Osteoblast (primary cell): Measurements from ENCODE around the gene UBE2V1. TPM values are rescaled to one million over a fixed set of nuclear protein-coding genes. Genes with fewer than 3 reads are reported as not detected.

ENCODE experiments used
- DNase-seq: peaks from one replicate; pipeline ENCODE4 v3.0.0; 2011; ENCODE audit warnings: low spot score, mixed read lengths; ENCODE audit not compliant: insufficient read length; ENCODE audit errors: missing footprints
- H2AFZ ChIP-seq: 2 replicates; pipeline ENCODE4 v1.6.0; 2011; ENCODE audit warnings: mild to moderate bottlenecking, low read length
- H3K27ac ChIP-seq: 2 replicates; pipeline ENCODE4 v1.5.1; 2011; ENCODE audit warnings: mild to moderate bottlenecking, low read depth, low read length, moderate library complexity
- H3K27me3 ChIP-seq: 2 replicates; pipeline ENCODE4 v1.6.0; 2012; ENCODE audit warnings: mild to moderate bottlenecking, control low read depth, inconsistent platforms, low read length, moderate library complexity; ENCODE audit not compliant: insufficient read depth
- H3K36me3 ChIP-seq: 2 replicates; pipeline ENCODE4 v1.5.1; 2011; ENCODE audit warnings: mild to moderate bottlenecking, low read length, control low read depth, moderate library complexity; ENCODE audit not compliant: insufficient read depth
- H3K4me1 ChIP-seq: 2 replicates; pipeline ENCODE4 v1.5.1; 2011; ENCODE audit warnings: mild to moderate bottlenecking, low read length, control low read depth, moderate library complexity; ENCODE audit not compliant: insufficient read depth
- H3K4me2 ChIP-seq: 2 replicates; pipeline ENCODE4 v1.6.0; 2011; ENCODE audit warnings: mild to moderate bottlenecking, low read length; ENCODE audit not compliant: insufficient read depth
- H3K4me3 ChIP-seq: fragments of 200-600 bp; sonication (generic); 3 replicates; pipeline ENCODE4 v1.5.1; 2012; ENCODE audit warnings: mild to moderate bottlenecking, low read length, inconsistent platforms; ENCODE audit not compliant: insufficient read depth
- H3K79me2 ChIP-seq: 2 replicates; pipeline ENCODE4 v1.6.0; 2012; ENCODE audit warnings: mild to moderate bottlenecking, low read length, control low read depth, inconsistent platforms; ENCODE audit not compliant: insufficient read depth
- H3K9me3 ChIP-seq: 2 replicates; pipeline ENCODE4 v1.5.1; 2011; ENCODE audit warnings: low read depth, low read length, control low read depth
- H4K20me1 ChIP-seq: 2 replicates; pipeline ENCODE4 v1.6.0; 2012; ENCODE audit warnings: mild to moderate bottlenecking, low read length, control low read depth; ENCODE audit not compliant: insufficient read depth
- CTCF ChIP-seq: IDR thresholded peaks from 2 replicates; pipeline ENCODE4 v1.5.1; 2011; ENCODE audit warnings: mild to moderate bottlenecking, low read depth, low read length, moderate library complexity; ENCODE audit errors: extremely low read depth
- total RNA-seq: library from RNA; depleted of rRNA; stranded (reverse); fragments of >200 nt; gene quantifications from 2 replicates; pipeline ENCODE4 v1.2.3, GENCODE V29; 2012

UBE2V1 gene
- total RNA-seq, 1 donor, result 90.8 TPM

DNA sequence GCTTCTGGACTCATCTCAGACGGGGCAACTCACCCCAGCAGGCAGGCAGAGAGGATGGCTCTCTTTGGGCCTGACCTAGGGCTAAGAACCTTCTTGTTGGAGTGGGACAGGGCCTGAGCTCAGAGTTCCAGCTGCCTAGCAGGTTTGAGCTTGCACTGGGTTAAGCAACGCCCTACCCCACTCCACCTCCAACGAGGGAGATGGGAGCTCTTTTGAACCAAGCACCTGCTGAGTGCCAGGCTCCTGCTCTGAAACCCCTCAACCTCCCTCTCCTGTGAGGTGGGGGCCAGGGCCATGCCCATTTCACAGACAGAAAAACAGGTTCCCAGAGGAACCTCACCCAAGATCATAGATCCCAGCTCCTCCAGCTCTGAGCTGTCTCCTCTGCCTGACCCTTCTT is 75.8 kb downstream of the UBE2V1 start:
- no peak overlapping the region for H3K4me2 ChIP-seq
- no peaks in the 10 kb centered on the region for H4K20me1 ChIP-seq
- no peak overlapping the region for H3K27ac ChIP-seq
- no peak overlapping the region for H3K4me3 ChIP-seq
- no peaks in the 10 kb centered on the region for H3K9me3 ChIP-seq
- no peaks in the 10 kb centered on the region for H3K27me3 ChIP-seq
- no peak for TF ChIP-seq CTCF
- no peaks in the 10 kb centered on the region for H3K36me3 ChIP-seq
- peak; percentile 65 for DNase-seq
- H3K79me2 ChIP-seq, result no peaks in the 10 kb centered on the region
- H2AFZ ChIP-seq, result no peak overlapping the region
- H3K4me1 ChIP-seq, result peaks cover 18% of the 10 kb centered on the region

- H3K79me2 ChIP-seq, result no peaks in the 10 kb centered on the region
- no peaks in the 10 kb centered on the region for H4K20me1 ChIP-seq
- peak; percentile 45 for DNase-seq
- peaks cover 18% of the 10 kb centered on the region for H3K4me1 ChIP-seq
- no peak overlapping the region for H3K4me3 ChIP-seq
- H3K4me2 ChIP-seq, result no peak overlapping the region
- H3K36me3 ChIP-seq, result no peaks in the 10 kb centered on the region
- no peak overlapping the region for H2AFZ ChIP-seq
- no peaks in the 10 kb centered on the region for H3K27me3 ChIP-seq
- H3K9me3 ChIP-seq, result no peaks in the 10 kb centered on the region
- TF ChIP-seq CTCF, result no peak
- H3K27ac ChIP-seq, result no peak overlapping the region
These were observed 76.2 kb downstream of the UBE2V1 start for GRCh38 chr20:50036703-50037102.

GRCh38 chr20:50034567-50035180 is 78.3 kb downstream of the UBE2V1 start:
- peak overlapping the region; percentile 91 for H3K27ac ChIP-seq
- peak overlapping the region; percentile 15 for H3K4me2 ChIP-seq
- H3K36me3 ChIP-seq, result no peaks in the 10 kb centered on the region
- no peak overlapping the region for H3K4me3 ChIP-seq
- TF ChIP-seq CTCF, result no peak
- H3K79me2 ChIP-seq, result no peaks in the 10 kb centered on the region
- peaks cover 29% of the 10 kb centered on the region for H3K4me1 ChIP-seq
- no peaks in the 10 kb centered on the region for H4K20me1 ChIP-seq
- DNase-seq, result peak; percentile 96
- H3K9me3 ChIP-seq, result no peaks in the 10 kb centered on the region
- H3K27me3 ChIP-seq, result no peaks in the 10 kb centered on the region
- peak overlapping the region; percentile 13 for H2AFZ ChIP-seq

DNA sequence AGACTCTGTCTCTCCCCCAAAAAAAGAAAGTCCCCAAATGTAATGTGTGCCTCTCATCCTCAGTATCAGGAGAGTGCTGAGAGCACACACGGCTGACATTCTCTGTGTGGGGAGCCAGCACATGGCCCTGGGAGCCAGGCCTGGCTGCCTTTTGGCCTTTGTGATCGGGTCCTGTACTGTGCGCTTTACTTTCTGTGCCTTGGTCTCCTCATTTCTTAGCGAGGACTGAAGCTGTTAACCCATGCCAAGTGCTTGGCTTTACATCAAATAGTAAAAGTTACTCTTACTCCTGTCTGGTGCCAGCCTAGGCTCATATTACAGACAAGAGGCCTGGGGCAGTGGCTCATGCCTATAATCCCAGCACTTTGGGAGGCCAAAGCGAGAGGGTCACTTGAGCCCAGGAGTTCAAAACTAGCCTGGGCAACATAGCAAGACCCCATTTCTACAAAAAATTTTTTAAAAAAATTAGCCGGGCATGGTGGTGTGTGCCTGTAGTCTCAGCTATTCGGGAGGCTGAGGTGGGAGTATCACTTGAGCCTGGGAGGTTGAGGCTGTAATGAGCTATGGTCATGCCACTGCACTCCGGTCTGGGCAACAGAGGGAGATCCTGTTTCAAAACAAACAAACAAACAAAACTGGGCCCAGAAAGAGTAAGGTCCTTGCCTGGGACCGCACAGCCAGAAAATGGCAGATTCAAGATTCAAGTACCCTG is 79.8 kb downstream of the UBE2V1 start:
- Histone ChIP-seq H3K4me1 (peaks cover 34% of the 10 kb centered on the region), H3K36me3 (no peaks in the 10 kb centered on the region), H3K4me2 (no peak overlapping the region), H3K9me3 (peaks cover 6% of the 10 kb centered on the region), H3K27ac (peak overlapping the region; percentile 91), H3K27me3 (no peaks in the 10 kb centered on the region), H3K4me3 (no peak overlapping the region), H2AFZ (peak overlapping the region; percentile 39), H4K20me1 (no peaks in the 10 kb centered on the region), H3K79me2 (no peaks in the 10 kb centered on the region)
- peak; percentile 68 for DNase-seq
- TF ChIP-seq CTCF, result no peak
